HG03571 (cell line): ENCODE data around the gene SPAG9.
"Not testable (repeated sequence)": the region's sequence is repeated elsewhere in the genome, so short reads cannot be mapped to it uniquely, and the experiment has no call there.

Source experiments
- ATAC-seq: cut with Tn5 transposase; IDR thresholded peaks from one replicate; pipeline ENCODE4 v1.9.1; 2021; ENCODE audit not compliant: unreplicated experiment

SPAG9 gene

DNA sequence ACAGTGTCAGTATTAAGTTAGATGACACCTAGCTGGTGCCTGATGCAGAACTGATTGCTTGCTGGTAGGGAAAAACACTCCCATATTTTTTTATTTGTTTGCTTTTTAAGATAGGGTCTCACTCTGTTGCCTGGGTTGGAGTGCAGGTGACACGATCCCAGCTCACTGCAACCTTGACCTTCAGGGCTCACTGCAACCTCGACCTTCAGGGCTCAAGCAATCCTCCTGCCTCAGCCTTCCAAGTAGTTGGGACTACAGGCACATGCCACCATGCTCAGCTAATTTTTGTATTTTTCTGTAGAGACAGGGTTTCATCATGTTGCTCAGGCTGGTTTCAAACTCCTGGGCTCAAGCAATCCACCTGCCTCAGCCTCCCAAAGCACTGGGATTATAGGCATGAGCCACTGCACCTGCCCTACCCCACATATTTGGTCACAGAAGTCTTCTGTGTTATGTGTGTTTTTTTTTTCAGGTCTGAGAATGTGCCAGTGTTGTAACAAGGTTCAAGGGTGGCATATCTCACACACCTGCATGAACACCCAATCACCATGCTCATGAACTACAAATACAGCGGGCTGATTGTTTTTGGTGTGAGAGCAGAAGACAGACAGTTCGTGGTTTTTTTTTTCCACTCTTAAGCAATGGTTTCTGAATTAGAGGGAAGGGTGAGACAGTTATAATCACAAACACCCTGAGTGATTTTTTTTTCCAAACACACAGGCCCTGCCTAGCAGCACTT lies 22.8 kb downstream of the SPAG9 start:
- ATAC-seq: no peak

DNA sequence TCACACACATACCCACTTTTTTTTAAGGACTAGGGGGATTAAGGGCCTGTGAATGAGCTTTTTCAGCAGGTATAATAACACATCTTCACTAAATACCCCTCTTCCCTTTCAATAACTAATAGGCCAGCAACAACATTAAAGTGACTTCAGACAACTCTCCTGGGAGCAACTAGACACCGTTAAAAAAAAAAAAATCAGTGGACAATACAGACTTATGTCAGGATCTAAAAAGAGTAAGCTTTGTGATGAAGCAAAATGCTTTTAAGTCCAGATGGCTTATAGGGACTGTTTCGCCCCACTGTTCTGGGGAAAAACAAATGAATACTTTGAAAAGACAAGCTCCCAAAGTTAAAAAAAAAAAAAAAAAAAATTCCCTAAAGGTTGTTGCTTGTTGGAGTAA lies 29.0 kb downstream of the SPAG9 start:
- ATAC-seq: no peak

DNA sequence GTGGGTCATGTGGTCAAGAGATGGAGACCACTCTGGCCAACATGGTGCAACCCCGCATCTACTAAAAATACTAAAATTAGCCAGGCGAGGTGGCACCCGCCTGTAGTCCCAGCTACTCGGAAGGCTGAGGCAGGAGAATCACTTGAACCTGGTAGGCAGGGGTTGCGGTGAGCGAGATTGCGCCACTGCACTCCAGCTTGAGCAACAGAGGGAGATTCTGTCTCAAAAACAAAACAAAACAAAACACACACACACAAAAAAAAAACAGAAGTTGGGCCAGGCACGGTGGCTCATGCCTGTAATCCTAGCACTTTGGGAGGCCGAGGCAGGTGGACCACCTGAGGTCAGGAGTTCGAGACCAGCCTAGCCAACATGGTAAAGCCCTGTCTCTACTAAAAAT lies 31.8 kb downstream of the SPAG9 start:
- not testable (repeated sequence) for ATAC-seq

DNA sequence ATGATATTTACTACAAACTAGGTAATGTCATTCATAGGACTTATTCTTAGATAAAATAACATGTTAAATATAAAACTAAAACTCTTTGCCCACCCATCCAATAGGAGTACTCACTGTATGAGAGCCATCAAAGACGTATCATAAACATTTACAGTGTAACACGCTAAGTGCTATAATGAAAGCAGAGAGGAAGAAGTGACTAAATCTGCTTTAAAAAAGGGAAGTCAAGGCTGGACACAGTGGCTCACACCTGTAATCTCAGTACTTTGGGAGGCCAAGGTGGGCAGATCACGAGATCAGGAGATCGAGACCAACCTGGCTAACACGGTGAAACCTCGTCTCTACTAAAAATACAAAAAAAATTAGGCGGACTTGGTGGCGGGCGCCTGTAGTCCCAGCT lies 32.4 kb downstream of the SPAG9 start:
- ATAC-seq: no peak

DNA sequence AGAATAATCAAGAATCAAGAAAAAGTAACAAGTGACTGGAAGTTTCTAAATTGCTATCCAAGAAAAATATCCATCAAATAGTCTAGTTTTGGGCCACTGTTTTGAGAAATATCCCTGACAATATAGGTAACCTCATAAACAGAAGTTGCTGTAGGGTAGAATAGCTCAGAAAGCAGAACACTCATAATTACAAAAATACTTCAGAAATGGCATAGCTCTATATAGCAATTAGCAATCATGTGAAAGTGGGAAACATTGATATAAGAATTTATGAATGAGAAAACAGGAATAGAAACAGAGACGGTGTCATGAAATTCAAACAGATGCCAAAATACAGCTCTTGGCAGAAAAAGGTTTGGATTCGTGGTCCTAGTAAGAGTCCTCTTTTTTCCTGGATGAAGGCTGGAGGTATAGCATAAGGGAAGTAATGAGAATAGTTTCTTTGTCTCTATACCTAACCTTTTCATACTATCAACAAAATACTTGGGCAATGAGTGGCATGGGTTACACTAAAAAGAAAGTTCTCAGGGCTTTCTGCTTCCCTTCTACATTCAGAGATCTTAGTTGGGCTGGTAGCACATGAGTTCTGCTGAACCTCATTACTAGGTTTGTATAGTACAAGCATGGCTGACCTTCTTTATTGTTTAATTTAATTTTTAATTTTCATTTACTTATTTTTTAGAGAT lies 33.5 kb downstream of the SPAG9 start:
- ATAC-seq: no peak

DNA sequence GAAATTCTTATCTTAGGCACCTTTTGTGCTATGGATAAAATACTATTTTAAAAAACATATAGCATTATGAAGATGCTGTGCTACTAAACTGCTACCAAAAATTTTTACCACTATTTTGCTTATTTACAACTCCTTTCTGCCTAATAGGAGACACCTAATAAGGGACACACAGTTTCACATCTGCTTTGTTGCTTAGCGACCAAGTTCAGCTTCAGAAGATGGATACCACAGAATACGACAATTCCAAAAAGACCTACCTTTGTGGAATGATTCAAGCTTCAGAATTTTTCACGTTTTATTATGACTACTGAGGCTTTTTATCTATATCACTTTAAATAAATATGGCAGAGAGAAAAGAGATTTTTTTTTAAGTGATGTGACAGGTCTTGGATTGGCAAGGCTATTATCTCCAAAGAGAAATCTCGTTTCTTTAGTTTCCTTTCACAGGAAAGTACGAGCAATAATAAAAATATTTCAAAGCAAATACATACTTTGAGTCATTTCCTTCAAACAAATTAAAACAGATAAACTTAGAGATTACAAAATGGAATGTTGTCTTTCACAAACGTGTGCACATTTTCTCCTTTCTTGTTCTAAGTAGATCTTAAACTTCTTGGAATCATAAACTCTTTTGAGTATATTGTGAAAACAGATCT lies 35.4 kb downstream of the SPAG9 start:
- no peak for ATAC-seq

DNA sequence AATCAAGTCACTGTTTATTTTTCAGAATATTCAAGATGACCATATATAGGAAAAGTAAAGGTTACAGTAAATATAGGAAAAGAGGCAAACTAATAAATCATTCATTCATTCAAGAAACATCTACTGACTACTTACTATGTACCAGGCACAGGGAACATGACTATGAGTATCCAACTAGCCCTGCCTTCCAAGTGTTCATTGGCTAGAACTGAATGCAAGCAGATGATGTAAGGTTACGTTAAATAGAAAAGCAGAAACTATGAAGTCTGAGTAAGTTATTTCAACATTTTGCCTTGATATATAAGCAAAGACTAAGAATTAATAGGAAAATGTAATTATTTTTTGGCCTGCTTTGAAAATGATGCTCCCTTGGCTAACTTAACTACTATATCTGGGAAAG lies 36.7 kb downstream of the SPAG9 start:
- ATAC-seq: no peak

DNA sequence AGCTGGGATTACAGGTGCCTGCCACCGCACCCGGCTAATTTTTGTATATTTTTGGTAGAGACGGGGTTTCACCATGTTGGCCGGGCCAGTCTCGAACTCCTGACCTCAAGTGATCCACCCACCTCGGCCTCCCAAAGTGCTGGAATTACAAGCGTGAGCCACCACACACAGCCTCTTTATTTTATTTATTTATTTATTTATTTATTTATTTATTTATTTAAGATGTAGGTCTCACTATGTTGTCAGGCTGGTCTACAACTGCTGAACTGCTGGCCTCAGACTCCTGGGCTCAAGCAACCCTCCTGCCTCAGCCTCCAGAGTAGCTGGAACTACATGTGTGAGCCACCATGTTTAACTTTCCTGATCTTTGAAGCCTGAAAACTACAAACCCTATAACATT lies 37.3 kb downstream of the SPAG9 start:
- not testable (repeated sequence) for ATAC-seq

DNA sequence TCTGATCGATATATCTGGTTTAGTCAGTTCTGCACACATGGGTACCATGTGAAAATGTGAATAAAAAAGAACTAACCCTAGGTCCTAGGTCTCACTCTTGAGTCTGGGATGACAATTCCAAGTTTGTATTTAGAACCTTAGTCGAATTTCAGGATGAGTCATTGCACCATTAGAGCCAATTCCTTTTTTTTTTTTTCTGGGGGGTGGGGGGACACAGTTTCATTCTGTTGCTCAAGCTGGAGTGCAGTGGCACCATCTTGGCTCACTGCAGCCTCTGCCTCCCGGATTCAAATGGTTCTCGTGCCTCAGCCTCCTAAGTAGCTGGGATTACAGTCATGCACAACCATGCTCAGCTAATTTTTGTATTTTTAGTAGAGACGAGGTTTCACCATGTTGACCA lies 41.6 kb downstream of the SPAG9 start:
- ATAC-seq: no peak

DNA sequence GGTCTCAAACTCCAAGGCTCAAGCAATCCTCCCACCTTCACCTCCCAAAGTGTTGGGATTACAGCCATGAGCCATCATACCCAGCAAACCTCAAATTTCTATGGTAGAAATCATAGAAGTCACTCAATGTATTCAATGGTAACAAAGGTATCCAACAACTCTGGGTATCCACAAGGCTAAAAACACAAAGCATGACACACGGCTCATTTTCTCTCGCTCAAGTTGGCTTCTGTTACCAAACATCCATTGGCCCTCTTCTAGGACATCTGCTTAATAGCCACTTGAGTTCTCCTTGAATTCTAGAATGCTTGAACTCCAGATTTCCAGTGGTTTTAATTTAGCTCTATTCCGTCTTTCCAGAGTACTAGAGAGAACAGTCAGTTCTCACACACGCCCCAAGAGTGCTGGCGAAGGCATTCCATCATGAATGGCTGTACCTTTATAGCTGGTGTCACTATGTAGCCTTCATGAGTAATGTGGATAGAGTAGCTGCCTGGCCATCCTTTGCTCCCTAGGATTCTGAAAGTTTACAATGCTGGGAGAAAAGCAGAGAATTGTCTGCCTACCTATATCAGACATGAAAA lies 42.6 kb downstream of the SPAG9 start:
- no peak for ATAC-seq

DNA sequence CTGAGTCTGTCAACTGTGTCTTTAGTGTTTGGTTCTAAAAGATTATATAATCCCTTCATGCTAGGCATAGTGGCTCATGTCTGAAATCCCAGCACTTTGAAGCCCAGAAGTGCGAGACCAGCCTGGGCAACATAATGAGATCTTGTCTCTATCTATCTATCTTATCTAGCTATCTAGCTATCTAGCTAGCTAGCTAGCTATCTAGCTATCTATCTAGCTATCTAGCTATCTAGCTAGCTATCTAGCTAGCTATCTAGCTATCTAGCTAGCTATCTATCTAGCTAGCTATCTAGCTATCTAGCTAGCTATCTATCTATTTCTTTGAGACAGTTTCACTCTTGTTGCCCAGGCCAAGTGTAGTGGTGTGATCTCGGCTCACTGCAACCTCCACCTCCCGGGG lies 43.8 kb downstream of the SPAG9 start:
- no peak for ATAC-seq

DNA sequence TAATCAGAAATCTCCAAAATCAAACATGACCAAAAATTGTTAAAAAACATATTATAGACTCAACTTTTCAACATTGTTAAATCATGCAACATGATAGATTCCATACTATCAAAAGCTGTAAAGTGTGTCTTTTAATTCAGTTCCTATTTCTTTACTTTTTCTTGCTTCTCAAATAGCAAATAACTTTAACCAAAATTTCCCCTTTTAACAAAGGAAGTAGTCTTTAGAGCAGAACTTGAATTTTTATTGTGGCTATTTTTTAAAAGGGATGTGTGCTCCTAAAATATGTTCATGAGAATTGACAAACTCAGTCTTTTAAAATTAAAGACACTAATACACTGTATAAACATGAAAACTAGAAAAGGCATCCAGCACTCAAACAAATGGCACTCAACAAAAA lies 49.1 kb downstream of the SPAG9 start:
- ATAC-seq: no peak

DNA sequence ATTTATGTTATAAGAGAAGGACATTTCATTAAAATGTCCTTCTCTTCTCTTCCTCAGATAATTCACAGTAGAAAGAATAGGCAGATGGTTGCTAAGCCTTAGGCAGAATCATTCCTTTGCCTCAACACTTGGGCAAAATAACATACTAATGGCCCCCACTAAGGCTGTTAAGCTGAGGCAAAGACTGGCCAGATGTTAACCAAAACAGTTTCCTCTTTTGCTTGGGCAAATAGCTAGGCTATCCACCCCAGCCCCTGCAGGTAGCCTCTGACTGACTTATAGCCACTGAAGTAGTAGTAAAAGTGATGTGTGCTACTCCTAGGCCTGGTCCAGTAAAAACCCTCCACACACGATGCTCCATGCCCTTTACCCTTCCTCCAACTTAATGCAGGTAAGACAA lies 55.2 kb downstream of the SPAG9 start:
- ATAC-seq: no peak

DNA sequence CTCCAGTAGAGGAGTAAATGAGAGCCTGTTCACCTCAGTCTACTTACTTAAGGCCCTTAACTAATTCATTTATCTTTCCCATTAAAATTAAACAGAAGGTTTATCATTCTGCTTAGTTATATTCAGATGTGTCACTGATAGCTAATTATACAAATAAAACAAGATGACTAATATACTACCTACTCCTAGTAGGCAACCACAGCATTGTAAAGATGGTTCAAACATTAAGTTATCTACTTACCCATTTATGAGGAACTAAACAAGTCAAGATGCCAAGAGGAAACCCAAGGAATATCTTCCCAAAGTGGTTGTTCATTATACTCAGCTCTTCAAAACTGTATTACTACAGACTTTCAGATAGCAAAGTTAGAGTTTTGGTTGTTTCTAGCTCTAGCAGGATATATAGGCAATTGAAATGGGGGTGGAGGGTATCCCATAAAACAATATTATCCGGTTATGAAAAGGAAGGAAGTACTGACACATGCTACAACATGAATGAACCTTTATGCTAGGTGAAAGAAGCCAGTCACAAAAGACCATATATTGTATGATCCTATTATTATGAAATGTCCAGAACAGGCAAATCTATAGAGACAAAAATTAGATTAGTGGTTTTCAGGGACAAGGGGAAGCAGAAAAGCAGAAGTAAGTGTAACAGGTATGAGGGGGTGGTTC lies 56.5 kb downstream of the SPAG9 start:
- no peak for ATAC-seq

DNA sequence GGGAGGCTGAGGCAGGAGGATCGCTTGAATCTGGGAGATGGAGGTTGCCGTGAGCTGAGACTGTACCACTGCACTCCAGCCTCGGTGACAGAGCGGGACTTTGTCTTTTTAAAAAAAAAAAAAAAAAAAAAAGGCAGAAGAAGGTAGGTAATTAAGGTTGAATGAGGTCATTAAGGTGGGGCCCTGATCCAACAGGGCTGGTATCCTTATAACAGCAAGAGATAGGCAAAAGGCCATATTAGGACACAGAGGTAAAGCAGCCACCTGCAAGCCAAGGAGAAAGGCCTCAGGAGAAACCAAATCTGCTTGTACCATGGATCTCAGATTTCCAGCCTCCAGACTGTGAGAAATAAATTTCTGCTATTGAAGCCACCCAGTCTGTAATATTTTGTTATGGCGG lies 60.3 kb downstream of the SPAG9 start:
- ATAC-seq: no peak

DNA sequence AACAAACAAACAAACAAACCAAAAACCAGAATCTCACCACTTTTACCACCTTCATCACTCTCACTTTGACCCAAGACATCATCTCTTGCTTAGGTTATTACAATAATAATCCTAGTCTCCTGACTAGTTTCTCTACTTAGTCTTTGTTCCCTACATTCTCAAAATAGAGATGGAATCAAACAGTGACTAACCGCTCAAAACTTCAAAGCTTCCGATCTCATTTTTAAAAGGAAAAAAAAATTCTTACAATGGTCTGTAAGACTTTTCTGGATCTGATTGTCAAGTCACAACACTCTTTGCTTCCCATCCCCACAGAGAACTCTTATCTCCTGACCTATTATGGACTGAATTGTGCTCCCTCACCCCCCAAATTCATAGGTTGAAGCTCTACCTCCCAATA lies 60.9 kb downstream of the SPAG9 start:
- no peak for ATAC-seq

DNA sequence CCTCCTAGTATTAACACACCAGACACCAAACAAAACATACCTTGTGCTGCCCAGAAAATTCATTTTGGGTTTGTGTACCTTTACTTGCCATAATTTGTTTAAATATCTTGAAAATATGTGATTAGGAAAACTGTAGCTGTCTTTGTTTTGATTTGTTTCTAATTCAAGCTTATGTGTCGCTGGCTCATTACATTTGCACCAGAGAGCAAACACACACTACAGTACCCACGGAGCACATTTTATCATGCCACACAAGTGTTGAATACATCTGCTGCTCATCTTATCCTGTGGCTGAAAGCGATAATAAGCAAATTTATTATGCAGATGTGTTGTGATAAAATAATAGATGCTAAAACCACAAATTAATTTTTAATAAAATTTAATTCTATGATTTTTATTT lies 63.1 kb downstream of the SPAG9 start:
- no peak for ATAC-seq

DNA sequence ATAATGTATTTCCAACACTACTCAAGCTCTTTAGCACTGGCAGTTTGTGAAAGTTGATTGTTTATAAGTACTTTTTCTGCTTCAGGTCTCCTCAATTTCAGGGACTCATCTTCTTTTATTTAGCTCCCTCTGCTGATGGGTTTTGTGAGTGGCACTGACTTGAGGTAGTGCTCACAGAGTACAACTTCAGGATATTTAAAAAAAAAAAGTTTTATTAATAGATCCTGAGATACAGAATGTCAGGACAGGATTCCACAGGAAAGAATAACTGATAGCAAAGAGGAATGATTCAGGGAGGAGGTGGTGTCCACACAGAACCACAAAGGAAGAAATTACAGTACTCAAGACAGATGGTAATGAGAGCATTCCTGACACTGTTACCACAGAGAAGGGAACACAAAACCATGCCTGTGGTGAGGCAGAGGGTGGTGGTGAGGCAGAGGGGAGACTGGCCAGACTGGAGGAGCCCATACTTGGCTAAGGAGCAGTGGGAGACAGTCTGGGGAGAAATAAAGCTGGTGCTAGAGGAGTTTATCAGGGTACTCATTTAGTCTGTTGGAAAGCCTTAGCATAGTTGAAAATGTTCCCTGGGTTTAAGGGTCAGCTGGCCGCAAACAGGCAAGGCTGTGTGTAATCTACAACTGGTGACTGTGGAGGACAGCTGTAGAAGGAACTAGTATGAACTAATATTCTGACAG lies 63.7 kb downstream of the SPAG9 start:
- ATAC-seq: no peak

DNA sequence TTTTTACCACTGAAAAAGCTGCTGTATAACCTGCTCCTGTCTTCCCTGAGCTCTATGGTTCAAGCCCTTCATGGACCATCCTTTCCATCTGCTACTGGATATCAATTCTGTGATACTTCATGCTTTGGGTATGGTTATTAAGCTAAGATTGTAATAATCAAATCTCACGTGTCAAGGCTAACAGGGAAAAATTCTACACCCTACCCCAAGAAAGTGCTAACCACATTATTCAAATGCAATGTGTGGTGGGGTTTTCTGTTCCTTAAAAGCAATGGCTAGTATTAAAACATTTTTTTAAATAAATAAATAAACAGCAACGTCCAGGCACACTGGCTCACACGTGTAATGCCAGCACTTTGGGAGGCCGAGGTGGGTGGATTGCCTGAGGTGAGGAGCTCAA lies 65.9 kb downstream of the SPAG9 start:
- ATAC-seq: no peak

DNA sequence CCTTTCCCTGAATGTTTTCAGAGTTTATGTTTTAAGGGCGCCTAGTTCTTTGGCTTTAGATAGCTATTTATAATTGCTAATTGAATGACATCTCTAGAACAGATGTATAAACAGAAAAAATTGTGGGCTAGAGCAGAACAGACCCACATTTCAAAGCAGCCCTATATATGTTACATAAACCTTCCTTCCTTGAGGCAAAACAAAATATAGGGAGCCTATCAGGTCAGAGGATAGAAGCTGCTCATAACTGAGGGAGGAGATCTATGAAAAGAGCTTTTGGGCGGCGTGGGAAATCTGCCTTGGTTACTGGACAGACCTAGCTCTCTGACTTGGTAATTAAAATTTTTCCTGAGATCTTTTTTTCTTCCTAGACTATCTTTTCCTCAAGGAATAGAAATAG lies 68.4 kb downstream of the SPAG9 start:
- no peak for ATAC-seq
